Calu3 (cell line): ENCODE measurements around the gene NOL9. TPM values are rescaled to one million over a fixed set of nuclear protein-coding genes. Genes with fewer than 3 reads are reported as not detected.

Experiments used
- BruUV-seq: library from RNA; stranded (reverse); fragments of 400-500 nt; replicated peaks from 2 replicates; lab custom pipeline; 2021; lab: Mats Ljungman, UMichigan
- CTCF ChIA-PET: fragments of 300-600 bp; sonication (Branson Sonifier 250); formaldehyde crosslinking; loops from one replicate; lab custom pipeline; 2022; ENCODE audit warnings: antibody characterized with exemption; lab: Charles Lee
- DNase-seq: peaks from one replicate; pipeline ENCODE4 v3.0.0; 2022
- H3K27ac Mint-ChIP-seq: one replicate; pipeline ENCODE4 v1.8.0; 2022; ENCODE audit warnings: mixed read lengths; ENCODE audit not compliant: unreplicated experiment
- H3K27me3 Mint-ChIP-seq: one replicate; pipeline ENCODE4 v1.8.0; 2022; ENCODE audit warnings: mixed read lengths; ENCODE audit not compliant: unreplicated experiment
- H3K36me3 Mint-ChIP-seq: one replicate; pipeline ENCODE4 v1.8.0; 2022; ENCODE audit warnings: mild to moderate bottlenecking, moderate library complexity, mixed read lengths; ENCODE audit not compliant: insufficient read depth, unreplicated experiment
- H3K4me1 Mint-ChIP-seq: one replicate; pipeline ENCODE4 v1.8.0; 2022; ENCODE audit warnings: mild to moderate bottlenecking, low read depth, mixed read lengths; ENCODE audit not compliant: unreplicated experiment
- H3K4me3 Mint-ChIP-seq: one replicate; pipeline ENCODE4 v1.8.0; 2022; ENCODE audit warnings: mild to moderate bottlenecking, low read depth, moderate library complexity, mixed read lengths; ENCODE audit not compliant: unreplicated experiment
- H3K9me3 Mint-ChIP-seq: one replicate; pipeline ENCODE4 v1.8.0; 2022; ENCODE audit warnings: low read depth, mixed read lengths; ENCODE audit not compliant: unreplicated experiment
- intact Hi-C: fragments of 100-400 bp; cut with micrococcal nuclease; formaldehyde crosslinking; loops from one replicate; pipeline ENCODE4 v1.10.0; 2022; ENCODE audit not compliant: unreplicated experiment
- total RNA-seq: library from RNA; stranded (reverse); gene quantifications from 2 replicates; pipeline ENCODE4 v1.2.3, GENCODE V29; 2022
- TF ChIP-seq, protein P1 (sequence below): fragments of 200-600 bp; IDR thresholded peaks from one replicate; pipeline ENCODE4 v1.8.0; 2022; ENCODE audit warnings: antibody characterized with exemption; ENCODE audit not compliant: unreplicated experiment

The NOL9 gene
- total RNA-seq, 1 experiment from 2014 or later: 30.4 TPM

DNA sequence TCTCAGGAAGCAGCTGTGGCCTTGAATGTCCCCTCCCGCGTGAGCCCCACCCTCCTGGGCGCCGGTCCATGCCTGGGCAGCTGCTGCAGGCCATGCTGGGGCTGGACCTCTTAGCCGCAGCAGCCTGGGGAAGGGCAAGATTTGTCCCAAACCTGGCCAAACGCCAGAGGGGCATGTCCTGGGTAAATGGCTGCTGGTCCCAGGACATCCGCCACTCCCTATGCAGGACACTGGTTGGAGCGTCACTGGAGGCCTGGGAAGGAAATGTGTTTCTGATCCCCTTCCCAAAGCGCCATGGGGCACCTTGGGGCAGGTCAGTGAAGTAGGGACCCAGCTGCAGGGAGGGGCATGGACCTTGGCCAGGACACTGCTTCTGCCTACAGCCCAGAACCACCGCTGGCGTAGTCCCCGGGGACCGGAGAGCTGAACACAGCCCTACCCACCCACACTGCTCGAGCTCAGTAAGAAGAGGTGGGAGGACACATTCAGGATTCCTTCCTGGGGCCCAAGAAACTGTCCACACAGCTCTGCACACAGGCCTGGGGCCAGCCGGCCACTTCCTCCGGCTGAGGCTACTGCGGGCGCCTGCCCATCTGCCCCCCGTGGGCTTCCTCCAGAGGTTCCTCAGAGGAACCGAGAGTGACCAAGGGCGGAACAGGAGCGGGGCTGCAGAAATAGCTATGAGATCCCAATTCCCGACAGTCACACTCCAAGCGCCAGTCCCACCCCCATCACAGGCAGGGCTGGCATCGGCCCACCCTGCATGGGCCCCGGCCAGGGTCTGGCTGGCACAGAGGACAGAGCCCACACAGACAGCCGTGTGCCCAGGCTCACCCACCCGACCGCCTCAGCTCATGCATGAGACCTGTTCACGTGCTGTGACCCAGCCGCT is 52.1 kb downstream of the NOL9 start:
- H3K9me3 Mint-ChIP-seq: no peaks in the 10 kb centered on the region
- intact Hi-C loops: no loop called here
- no peak for DNase-seq
- no peaks in the 10 kb centered on the region for H3K4me1 Mint-ChIP-seq
- TF ChIP-seq, protein P1, sequence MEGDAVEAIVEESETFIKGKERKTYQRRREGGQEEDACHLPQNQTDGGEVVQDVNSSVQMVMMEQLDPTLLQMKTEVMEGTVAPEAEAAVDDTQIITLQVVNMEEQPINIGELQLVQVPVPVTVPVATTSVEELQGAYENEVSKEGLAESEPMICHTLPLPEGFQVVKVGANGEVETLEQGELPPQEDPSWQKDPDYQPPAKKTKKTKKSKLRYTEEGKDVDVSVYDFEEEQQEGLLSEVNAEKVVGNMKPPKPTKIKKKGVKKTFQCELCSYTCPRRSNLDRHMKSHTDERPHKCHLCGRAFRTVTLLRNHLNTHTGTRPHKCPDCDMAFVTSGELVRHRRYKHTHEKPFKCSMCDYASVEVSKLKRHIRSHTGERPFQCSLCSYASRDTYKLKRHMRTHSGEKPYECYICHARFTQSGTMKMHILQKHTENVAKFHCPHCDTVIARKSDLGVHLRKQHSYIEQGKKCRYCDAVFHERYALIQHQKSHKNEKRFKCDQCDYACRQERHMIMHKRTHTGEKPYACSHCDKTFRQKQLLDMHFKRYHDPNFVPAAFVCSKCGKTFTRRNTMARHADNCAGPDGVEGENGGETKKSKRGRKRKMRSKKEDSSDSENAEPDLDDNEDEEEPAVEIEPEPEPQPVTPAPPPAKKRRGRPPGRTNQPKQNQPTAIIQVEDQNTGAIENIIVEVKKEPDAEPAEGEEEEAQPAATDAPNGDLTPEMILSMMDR: no peak
- CTCF ChIA-PET: no interaction called here
- H3K27me3 Mint-ChIP-seq: peaks cover 56% of the 10 kb centered on the region
- no peak overlapping the region for H3K4me3 Mint-ChIP-seq
- peaks cover 5% of the 10 kb centered on the region for H3K36me3 Mint-ChIP-seq
- no TSS peak for BruUV-seq
- H3K27ac Mint-ChIP-seq: no peak overlapping the region

DNA sequence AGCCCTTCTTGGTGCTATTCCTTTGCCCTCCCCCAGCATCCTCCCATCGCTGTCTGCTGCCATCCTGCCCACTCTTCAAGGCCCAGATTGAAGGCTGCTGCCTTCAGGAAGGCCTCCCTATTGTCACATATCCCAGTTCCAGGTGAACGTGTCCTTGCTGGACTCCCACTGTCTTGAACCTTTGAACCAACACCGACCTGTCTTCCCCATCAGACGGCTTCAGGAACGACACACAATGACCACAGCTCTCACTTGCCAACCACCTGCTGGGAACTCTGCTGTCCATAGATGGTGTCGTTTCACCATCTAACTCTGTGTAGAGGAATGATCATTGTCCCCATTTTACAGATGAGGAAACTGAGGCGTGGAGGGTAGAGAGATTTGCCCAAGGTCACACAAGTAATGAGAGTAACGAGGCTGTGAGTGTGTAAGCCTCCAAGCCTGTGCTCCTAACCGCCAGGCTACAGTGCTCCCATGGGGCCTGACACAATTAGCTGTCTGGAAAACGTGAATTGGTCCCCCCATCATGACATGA is 53.0 kb downstream of the NOL9 start:
- Mint-ChIP-seq H3K27me3 (peaks cover 58% of the 10 kb centered on the region), H3K36me3 (peaks cover 5% of the 10 kb centered on the region), H3K4me3 (no peak overlapping the region), H3K4me1 (no peaks in the 10 kb centered on the region), H3K27ac (no peak overlapping the region), H3K9me3 (no peaks in the 10 kb centered on the region)
- CTCF ChIA-PET: no interaction called here
- TF ChIP-seq, protein P1: no peak
- no peak for DNase-seq
- no TSS peak for BruUV-seq
- intact Hi-C loops: no loop called here

DNA sequence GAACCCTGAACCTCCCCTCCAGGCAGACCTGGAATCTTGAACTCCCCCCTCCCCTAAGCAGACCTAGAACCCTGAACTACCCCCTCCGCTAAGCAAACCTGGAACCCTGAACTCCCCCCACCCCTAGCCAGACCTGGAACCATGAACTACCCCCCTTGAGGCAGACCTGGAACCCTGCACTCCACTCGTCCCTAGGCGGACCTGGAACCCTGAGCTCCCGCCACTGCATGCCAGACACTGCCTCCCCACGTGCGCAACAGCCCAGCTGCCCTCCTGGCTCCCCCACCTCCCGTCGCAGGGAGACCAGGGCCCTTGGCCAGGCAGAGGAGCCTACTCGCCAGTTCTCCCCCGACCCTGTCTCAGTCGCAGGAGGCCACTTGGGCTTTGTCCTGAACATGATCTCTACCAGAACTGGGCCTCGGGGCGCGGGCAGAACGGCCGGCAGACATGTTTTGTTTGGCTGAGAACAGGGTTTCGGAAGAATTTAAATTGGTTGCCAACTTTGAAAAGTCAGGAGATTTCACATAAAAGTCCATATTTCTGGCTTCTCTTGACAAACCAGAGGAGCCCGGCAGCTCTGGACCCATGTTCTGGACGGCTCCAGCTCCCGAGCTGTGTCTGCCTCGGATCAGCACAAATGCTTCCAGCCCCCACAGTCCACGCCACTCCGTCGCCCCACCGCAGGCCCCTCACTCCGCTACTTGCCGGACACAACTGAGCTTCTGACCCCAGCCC is 53.6 kb downstream of the NOL9 start:
- intact Hi-C loops: no loop called here
- Mint-ChIP-seq H3K4me1 (no peaks in the 10 kb centered on the region), H3K4me3 (no peak overlapping the region), H3K36me3 (peaks cover 5% of the 10 kb centered on the region), H3K9me3 (no peaks in the 10 kb centered on the region), H3K27me3 (peaks cover 63% of the 10 kb centered on the region), H3K27ac (no peak overlapping the region)
- CTCF ChIA-PET: interaction anchor here (0.7 kb wide), 2 partner anchors 12 to 157 kb away, joined by 3 to 4 read pairs; no protein-coding TSS in a partner anchor
- no peak for DNase-seq
- BruUV-seq: no TSS peak
- TF ChIP-seq, protein P1: no peak

GRCh38 chr1:6499296-6499695 is 55.0 kb downstream of the NOL9 start:
- TF ChIP-seq, protein P1: no peak
- BruUV-seq: no TSS peak
- H3K27me3 Mint-ChIP-seq: peaks cover 59% of the 10 kb centered on the region

More at GRCh38 chr1:6499296-6499695, 55.0 kb downstream of the NOL9 start:
- H3K4me3 Mint-ChIP-seq: no peak overlapping the region
- CTCF ChIA-PET: no interaction called here
- H3K27ac Mint-ChIP-seq: no peak overlapping the region
- no peak for DNase-seq
- no peaks in the 10 kb centered on the region for H3K9me3 Mint-ChIP-seq
- intact Hi-C loops: no loop called here
- no peaks in the 10 kb centered on the region for H3K4me1 Mint-ChIP-seq
- peaks cover 8% of the 10 kb centered on the region for H3K36me3 Mint-ChIP-seq
